IPS DF 4.7 (cell line): ENCODE measurements around the gene ISOC2.

Source experiments
- DNase-seq: peaks from one replicate; pipeline ENCODE4 v3.0.0-alpha.2; 2013; ENCODE audit warnings: low spot score; ENCODE audit errors: extremely low read depth

Gene ISOC2

DNA sequence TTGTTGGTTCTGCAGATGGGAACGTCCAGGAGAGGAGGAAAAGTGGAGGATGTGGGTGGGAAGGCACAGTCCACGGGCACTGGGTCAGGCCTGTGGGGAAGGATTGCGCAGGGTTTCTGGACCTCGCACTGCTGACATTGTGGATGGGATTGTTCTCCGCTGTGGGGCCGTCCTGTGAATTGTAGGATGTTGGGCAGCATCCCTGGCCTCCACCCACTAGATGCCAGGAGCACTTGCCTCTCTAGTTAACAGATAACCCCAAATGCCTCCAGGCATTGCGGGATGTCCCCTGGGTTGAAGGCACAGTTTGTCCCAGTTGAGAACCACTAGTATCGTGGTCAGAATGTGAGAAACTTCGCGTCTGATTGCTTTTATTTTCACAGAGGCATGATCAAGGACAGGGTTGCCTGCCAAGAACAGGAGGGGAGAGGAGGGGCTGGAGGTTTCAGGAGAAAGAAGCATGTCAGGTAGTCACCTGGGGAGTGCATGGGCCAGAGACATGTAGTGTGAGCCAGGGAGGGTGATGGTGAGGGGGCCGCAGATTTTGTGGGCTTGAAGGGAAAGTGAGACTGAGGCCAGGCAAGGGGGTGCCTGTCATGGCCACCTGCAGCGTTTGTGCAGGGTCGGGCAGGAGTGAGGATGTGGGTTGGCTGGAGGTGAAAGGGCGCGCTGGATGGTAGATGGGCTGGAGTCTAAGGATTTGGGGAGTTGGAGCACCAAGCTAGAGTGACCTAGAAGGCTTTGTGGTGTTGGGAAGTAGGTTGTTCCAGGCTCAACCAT is 18.2 kb upstream of the ISOC2 start:
- no peak for DNase-seq

DNA sequence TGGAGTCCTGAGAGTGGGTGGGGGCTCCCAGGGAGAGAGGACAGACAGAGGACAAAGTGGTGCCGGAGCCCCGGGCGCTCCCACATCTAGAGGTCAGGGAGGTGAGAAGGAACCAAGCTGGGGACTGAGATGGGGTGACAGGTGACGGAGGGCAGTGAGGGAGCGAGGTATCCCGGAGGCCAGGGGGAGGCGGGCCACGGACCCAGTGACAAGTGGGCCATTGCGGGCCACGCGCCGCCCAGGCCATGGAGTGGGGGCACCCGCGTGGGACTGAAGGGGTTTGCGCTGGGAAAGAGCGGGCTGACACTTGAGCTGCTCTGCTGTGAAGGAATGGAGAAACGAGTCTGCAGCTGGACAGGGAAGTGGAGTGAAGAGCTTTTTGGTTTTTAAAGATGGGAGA is 17.6 kb upstream of the ISOC2 start:
- no peak for DNase-seq

DNA sequence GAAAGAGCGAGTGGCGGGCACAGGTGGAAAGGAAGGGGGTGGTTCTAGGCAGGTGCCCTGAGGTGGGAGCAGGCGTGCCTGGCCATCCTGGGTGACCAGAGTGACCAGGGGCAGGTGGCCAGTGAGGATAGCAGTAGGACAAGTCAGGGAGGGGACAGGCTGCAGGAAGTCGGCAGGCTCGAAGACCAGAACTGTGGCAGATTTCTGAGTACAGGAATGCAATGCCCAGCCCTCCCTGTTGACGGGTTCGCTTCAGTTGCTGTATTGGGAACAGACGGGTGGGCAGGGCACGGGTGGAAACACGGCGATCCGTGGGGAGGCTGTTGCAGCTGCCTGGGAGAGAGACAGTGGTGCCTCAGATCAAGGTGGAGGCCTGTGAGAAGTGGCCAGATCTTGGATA is 16.9 kb upstream of the ISOC2 start:
- DNase-seq, result no peak

GRCh38 chr19:55477905-55478304 is 16.5 kb upstream of the ISOC2 start:
- no peak for DNase-seq

DNA sequence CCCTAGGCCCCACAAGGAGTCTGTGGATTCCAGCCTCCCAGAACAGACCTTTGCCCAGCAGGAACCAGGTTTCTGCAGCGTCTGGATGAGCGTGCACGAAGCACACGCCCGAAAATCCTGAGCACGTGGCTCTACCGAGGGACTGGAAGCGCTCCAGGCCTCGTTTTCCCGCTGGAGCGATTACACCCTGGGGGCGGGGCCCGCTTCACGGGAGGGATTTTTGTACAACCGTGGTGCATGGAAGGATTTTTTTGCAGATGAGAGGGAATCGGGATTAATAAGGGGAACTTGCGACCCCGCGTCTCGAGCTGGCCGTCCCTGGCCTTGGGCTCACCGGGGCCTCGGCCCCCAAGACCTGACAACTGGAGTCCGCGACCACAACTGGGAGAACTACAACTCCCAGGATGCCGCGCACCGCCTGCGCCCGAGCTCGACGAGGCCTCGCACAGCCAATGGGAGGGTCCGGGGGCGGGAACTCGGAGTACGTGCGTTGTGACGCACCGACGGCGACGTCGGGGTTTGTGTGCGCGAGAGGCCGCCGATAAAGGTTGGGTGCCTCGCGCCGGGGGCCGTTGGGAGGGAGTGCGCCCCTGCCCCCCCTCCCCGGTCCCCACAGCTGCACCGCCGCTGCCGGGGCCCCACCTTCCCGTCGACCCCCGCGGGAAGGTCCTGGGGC is 14.8 kb upstream of the ISOC2 start, which contains the start of gene ZNF628:
ZNF628 (plus strand) TSS at position 518 of the 676 bp plus-strand sequence. CDS start 3,294 bp downstream, outside the sequence.
- peak; percentile 81 for DNase-seq

GRCh38 chr19:55474269-55475265 is 13.1 kb upstream of the ISOC2 start:
- no peak for DNase-seq

DNA sequence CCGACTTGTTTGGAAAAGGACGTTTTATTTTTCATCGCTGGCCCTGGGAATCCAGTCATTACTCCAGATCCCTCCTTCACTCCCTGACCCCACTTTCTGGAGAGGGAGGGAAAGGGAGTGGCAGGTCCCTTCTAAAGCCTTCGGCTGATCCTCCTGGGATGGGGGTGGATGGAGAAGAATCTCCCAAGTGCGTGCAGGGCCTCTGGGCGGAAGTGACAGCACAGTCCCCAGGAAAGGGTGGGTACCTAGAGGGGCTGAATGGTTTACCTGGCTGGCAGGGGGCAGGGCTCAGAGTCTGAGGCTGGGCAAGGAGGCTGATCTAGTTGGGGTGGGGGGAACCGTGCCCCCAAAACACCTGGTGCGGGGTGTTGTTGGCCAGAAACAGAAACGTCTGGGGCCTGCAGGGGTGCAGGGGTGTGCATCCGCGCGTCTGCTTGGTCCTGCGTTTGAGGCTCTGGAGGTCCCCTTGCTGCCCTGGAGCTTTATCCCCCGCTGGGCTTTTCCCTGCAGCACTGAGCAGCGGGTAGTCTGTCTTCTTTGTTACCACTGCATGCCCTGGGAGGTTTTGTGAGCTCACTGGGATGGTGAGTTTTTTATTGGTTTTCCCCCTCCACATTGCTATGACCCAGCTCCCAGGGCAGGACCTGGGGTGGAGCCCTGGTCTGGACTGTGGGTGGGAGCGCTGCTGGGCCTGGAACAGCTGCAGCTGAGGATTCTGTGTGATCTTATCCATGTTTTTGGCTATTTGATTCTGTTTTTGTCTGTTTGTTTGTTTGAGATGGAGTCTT is 12.0 kb upstream of the ISOC2 start:
- no peak for DNase-seq

DNA sequence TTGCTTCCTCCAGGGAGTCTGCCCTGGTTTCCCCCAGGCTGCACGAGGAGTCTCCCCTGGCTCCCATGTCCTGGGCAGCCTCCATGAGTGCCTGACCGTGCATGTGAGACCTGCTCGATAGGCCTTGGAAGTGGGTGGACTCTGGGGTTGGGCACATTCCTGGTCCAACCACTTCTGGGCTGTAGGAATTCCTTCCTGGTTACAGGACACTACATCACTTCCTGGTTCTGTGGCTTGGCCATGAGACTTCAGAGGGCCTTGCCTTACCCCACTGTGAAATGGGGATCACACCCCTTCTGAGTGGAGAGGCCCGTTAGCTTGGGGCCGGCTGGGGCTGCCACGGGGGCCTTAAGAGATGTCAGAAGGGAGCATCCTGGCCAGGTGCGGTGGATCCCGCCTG is 11.0 kb upstream of the ISOC2 start:
- DNase-seq, result no peak

- no peak for DNase-seq
Measured at GRCh38 chr19:55471266-55471665, 9.8 kb upstream of the ISOC2 start.

DNA sequence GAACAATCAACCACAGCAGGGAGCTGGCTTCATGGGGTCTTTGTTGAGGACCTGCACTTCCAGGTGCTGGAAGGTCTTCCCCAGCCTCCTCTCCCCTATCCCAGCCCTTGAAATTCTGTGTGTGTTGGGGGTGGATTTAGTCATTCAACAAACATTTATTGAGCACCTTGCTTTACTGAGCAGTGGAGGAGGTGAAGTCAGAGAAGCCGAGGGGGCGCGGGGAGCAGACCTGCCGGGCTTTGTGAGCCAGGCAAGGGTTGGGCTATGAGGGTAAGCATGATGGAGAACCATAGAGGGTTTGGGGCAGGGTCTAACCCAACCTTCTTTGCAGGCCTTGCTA is 6.6 kb upstream of the ISOC2 start:
- DNase-seq, result no peak

- no peak for DNase-seq
Measured at GRCh38 chr19:55467236-55468053, 6.0 kb upstream of the ISOC2 start.

- no peak for DNase-seq
Measured at GRCh38 chr19:55466241-55466614, 4.8 kb upstream of the ISOC2 start.

DNA sequence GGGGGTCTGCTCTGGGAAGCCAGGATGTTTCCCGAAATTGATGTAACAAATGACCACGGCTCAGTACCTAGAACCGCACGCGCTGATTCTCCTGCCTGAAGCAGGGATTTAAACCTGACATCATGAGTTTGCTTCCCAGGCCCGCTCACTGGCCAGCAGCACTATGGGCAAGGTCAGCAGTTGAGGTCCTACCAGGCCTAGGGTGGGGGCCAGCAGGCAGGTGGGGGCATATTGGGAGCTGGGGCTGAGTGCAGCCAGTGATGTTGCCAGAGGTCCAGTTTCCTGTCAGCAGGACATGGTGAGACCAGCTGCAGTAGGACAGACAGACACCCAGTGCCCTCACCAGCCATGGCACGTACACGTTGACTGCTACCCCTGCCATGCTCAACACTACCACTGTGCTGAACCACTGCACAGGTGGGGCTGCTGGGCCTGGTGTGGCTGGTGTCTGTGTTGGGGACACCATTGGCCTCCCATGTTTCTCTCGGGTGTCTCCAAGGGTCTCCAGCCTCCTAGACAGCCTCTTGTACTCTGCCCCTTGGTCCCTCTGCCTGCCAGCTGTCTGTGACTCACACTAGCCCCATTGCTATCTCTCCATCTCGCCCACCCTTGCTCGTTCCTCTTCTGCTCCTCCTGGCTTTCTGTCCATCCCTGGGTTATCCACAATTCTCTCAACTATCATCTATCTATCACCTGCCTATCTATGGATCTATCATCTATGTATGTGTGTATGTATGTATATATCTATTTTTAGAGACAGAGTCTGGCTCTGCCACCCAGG is 4.2 kb upstream of the ISOC2 start:
- no peak for DNase-seq

DNA sequence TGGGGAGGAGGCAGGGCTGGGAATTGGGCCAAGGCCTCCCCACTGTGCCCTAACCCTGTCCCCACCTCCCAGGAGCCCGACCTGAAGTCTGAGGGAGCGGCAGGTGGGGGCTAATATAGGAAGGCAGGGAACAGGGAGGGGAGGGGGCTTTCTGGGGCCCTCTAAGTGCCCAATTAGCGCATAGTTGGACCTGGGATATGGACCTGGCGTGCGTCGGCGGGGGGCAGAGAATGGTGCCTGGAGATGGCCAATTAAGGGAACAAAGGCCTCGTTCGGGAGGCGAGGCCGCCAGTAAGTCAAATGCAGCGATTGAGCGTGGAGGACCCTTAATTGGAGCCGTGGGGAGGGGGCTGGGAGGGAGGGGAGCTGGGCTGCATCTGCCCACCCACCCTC is 3.2 kb upstream of the ISOC2 start, which contains the start of gene C19orf85:
C19orf85 (minus strand) TSS at position 90 of the 393 bp plus-strand sequence. CDS start 197 bp downstream, outside the sequence.
- DNase-seq, result no peak

DNA sequence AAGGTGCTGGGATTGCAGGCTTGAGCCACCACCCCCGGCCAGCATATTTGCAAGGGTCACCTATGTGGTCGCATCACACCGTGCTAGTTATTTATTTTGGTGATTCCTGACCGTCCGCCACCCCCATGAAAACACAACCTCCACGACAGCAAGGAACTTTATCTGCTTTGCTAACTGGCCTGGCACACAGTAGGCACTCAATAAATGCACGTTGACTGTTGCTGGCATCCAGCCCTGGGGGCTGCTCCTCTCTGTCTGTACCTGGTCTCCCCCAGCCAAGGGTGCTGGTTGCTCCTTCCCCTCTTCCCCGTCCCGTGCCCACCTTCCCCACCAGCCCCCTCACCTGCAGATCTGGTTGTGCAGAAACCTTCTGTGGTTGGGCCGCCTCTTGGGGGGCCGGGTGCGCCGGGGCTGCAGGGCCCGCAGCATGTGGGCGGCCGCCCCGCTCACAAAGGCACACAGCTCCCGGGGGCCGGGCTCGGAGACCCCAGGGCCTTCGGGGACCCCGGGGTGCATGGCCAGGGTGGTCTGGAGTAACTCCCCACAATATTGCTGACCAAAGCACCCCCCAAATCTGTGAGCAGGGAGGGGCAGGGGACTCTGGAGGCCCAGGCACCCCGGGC is 2.7 kb upstream of the ISOC2 start:
- no peak for DNase-seq

- no peak for DNase-seq
Measured at GRCh38 chr19:55463583-55464031, 2.2 kb upstream of the ISOC2 start.

- DNase-seq, result no peak
Measured at GRCh38 chr19:55462722-55463121, 1.3 kb upstream of the ISOC2 start.

DNA sequence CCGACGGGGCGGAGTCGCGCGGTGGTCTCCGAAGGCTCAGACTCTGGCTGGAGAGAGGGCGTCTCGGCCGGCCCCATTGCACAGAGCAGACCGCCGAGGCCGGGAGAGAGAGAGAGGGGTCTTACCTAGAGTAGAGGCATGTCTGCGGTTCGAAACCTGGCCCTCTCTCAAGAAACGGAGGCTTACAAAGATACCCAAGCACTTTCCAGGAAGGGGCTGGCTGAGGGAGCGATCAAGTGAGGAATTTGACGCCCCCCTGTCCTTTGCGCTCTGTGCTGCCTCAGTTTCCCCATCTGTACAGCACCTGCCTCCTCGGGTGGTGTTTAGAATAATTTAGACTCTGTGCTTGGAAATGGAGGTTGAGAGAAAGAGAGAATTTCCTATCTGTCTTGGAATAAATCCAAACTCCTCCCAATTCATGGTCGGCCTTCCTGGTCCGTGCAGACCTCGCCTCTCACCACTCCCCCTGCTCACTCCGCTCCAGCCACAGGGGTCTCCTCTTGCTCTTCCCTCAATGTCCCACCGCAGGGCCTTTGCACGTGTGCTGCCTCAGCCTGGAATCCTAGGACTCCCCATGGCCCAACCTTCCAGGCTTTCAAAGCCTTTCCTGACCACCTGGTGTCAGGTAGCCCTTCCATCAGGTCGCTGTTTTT is 658 bp upstream of the ISOC2 start:
- no peak for DNase-seq
